ENCODE results near the gene ACTL10.

The ACTL10 gene

DNA sequence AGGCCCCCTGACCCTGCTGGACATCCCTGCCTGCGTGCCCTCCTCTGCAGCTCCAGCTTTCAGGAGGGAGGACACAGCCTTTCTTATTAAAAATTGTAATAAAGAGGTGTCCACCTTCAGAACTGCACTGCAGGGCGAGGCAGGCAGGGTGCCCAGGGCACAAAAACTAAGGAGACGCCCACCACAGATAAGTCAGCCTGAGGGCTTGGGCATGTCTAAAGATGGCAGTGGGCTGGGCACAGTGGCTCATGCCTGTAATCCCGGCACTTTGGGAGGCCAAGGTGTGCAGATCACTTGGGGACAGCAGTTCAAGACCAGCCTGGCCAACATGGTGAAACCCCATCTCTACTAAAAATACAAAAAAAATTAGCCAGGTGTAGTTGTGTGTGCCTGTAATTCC lies 11.6 kb upstream of the ACTL10 start:
- no peak for TF ChIP-seq TAF1 (IDR thresholded peaks at IDR 0.05; ENCODE audit: borderline replicate concordance, insufficient read depth, low read length)
- no peak for TF ChIP-seq SIN3A (IDR thresholded peaks at IDR 0.05; ENCODE audit: borderline replicate concordance, insufficient read depth, low read length)
- no peak for TF ChIP-seq FOXP2 (optimal IDR thresholded peaks at IDR 0.05; ENCODE audit: borderline replicate concordance, extremely low read depth, extremely low read length, insufficient read depth)
- TF ChIP-seq POLR2AphosphoS5 (IDR thresholded peaks at IDR 0.05; ENCODE audit: low read depth, low read length) = no peak
- TF ChIP-seq, protein P1, sequence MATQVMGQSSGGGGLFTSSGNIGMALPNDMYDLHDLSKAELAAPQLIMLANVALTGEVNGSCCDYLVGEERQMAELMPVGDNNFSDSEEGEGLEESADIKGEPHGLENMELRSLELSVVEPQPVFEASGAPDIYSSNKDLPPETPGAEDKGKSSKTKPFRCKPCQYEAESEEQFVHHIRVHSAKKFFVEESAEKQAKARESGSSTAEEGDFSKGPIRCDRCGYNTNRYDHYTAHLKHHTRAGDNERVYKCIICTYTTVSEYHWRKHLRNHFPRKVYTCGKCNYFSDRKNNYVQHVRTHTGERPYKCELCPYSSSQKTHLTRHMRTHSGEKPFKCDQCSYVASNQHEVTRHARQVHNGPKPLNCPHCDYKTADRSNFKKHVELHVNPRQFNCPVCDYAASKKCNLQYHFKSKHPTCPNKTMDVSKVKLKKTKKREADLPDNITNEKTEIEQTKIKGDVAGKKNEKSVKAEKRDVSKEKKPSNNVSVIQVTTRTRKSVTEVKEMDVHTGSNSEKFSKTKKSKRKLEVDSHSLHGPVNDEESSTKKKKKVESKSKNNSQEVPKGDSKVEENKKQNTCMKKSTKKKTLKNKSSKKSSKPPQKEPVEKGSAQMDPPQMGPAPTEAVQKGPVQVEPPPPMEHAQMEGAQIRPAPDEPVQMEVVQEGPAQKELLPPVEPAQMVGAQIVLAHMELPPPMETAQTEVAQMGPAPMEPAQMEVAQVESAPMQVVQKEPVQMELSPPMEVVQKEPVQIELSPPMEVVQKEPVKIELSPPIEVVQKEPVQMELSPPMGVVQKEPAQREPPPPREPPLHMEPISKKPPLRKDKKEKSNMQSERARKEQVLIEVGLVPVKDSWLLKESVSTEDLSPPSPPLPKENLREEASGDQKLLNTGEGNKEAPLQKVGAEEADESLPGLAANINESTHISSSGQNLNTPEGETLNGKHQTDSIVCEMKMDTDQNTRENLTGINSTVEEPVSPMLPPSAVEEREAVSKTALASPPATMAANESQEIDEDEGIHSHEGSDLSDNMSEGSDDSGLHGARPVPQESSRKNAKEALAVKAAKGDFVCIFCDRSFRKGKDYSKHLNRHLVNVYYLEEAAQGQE (IDR thresholded peaks at IDR 0.05; ENCODE audit: insufficient read depth in 1 of 2, low read depth in 2 of 2, low read length in 2 of 2) = no peak

DNA sequence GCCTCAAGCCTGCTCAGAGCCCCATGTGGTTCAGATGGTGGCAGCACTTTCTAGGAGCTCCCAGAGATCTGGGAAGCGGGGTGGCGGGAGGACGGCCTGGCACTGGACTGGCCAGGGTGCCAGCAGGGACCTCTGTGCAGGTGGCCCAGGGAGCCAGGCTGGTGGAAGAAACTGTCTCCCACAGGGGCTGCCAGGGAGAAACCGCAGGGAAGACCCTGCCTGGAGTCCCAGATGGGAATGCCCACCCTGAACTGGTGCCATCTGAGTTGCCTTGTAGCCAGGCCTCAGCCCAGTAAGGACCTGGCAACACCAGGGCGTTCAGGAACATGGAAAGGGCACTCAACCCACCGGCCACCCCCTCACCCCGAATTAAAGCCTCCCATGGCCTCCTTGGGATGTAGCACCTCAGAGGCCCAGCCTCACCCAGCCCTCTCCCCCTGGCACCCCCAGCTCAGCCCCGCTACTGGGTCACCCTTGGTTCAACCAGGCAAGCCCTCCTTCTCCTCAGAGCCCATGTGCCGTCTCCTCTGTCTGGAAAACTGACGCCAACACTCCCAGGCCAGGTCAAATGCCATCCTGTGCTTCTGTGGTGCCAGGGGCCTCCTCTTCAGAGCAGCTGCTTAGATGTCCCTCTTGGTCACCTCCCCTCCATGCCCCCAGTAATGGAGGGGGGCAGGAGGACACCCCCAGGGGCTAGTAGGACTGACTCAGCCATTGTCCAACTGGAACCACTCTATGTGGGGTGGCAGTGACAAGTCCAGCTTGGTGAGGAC lies 10.5 kb upstream of the ACTL10 start:
- TF ChIP-seq TAF1 (IDR thresholded peaks at IDR 0.05; ENCODE audit: borderline replicate concordance, insufficient read depth, low read length) = no peak
- TF ChIP-seq, protein P1 (IDR thresholded peaks at IDR 0.05; ENCODE audit: insufficient read depth in 1 of 2, low read depth in 2 of 2, low read length in 2 of 2) = no peak

DNA sequence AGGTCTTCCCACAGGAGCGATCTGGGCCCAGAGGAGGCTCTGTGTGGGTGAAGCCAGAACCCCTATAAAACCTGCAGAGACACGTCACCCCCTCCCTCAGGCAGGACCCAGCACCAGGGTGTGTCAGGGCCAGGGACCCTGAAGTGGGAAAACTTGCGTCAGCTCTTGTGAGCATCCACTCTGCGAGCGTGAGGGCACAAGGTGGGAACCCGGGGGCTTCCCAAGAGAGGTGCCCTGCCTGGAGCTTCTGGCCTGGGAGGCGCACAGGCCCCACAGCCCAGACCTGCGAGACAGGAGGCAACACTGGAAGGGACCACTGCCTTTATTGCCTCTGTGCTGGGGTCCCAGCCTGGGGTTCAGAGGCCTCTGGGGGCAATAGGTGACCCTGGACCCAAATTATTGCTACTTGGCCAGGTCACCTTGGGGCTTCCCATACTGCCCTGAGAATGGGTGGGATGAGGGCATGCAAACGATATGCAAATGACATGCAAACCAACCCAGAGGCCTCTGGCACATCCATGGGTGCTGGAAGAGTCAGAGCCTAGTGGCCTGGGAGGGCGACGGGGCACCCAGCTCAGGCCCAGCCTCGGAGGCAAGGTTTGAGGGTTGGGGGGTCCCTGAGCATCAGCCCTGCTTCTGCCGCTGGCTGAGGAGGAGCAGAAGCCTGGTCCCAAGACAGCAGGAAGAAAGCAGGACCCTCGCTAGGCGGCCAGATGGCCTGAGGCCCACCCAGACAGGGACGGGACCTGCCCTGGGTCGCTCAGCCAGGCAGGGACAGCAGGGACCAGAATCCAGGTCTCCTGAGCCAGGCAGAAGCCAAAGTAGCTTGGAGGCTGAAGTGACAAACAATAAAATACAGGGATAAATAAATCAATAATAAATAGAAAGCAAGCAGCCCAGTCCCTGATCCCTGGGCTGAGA lies 9.7 kb upstream of the ACTL10 start:
- TF ChIP-seq SIN3A (IDR thresholded peaks at IDR 0.05; ENCODE audit: borderline replicate concordance, insufficient read depth, low read length) (no peak), FOXP2 (optimal IDR thresholded peaks at IDR 0.05; ENCODE audit: borderline replicate concordance, extremely low read depth, extremely low read length, insufficient read depth) (no peak), POLR2AphosphoS5 (IDR thresholded peaks at IDR 0.05; ENCODE audit: low read depth, low read length) (no peak), TAF1 (IDR thresholded peaks at IDR 0.05; ENCODE audit: borderline replicate concordance, insufficient read depth, low read length) (no peak)
- TF ChIP-seq, protein P1 (IDR thresholded peaks at IDR 0.05; ENCODE audit: insufficient read depth in 1 of 2, low read depth in 2 of 2, low read length in 2 of 2) = no peak

DNA sequence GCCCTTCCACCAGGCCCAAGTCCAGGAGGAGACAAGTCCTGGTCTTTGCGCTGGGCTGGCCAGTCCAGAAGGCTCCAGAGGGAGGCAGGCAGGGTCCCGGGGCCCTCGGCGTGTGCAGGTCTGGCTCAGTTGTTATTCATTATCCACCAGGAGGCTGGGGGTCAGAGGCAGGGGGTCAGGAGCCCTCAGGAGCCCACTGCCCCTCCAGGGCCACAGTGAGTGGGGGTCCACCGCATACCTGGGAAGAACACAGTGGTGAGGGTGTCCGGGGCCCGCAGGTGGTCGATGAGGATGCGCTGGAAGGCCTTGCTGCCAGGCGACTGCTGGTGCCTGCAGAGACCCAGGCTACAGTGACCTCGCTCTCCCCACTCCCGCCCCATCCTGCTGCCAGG lies 9.0 kb upstream of the ACTL10 start:
- no peak for TF ChIP-seq SIN3A (IDR thresholded peaks at IDR 0.05; ENCODE audit: borderline replicate concordance, insufficient read depth, low read length)
- no peak for TF ChIP-seq FOXP2 (optimal IDR thresholded peaks at IDR 0.05; ENCODE audit: borderline replicate concordance, extremely low read depth, extremely low read length, insufficient read depth)
- TF ChIP-seq, protein P1 (IDR thresholded peaks at IDR 0.05; ENCODE audit: insufficient read depth in 1 of 2, low read depth in 2 of 2, low read length in 2 of 2) = no peak
- no peak for TF ChIP-seq POLR2AphosphoS5 (IDR thresholded peaks at IDR 0.05; ENCODE audit: low read depth, low read length)
- no peak for TF ChIP-seq TAF1 (IDR thresholded peaks at IDR 0.05; ENCODE audit: borderline replicate concordance, insufficient read depth, low read length)
